ENCODE data around the gene STOX2. TPM values are rescaled to one million over a fixed set of nuclear protein-coding genes. Genes with fewer than 3 reads are reported as not detected.

STOX2 gene
- total and polyA plus RNA-seq, 2 of the 8 experiments (the other 6 are each of a cell fraction or from before 2014, with no cell fraction given), result 5.5 to 20.0 TPM

GRCh38 chr4:184024637-184025036, 119.5 kb downstream of the STOX2 start:
- Histone ChIP-seq H3K9me3 (ENCODE audit: insufficient read depth in 2 of 2, low read depth in 1 of 2, low read length in 1 of 2) (no peaks in the 10 kb centered on the region), H2BK15ac (ENCODE audit: low read length) (no peak overlapping the region)

More at GRCh38 chr4:184024637-184025036, 119.5 kb downstream of the STOX2 start:
- H3K79me1 ChIP-seq (ENCODE audit: low read depth, low read length), result no peaks in the 10 kb centered on the region
- peaks cover 0 to 1% (median 0%) of the 10 kb centered on the region in 4 experiments; a peak in 1 of 7 replicates for H3K27me3 ChIP-seq (replicated peaks in 1 of 4; ENCODE audit: control insufficient read depth in 3 of 4, extremely low read depth in 1 of 4, insufficient read depth in 3 of 4, low read length in 3 of 4)
- no peak overlapping the region for H2BK5ac ChIP-seq (ENCODE audit: low read depth, low read length)
- no peak overlapping the region for H3K4me2 ChIP-seq (ENCODE audit: insufficient read depth in 1 of 2, low read depth in 2 of 2, low read length in 2 of 2)
- H3K36me3 ChIP-seq (ENCODE audit: control insufficient read depth in 2 of 4, insufficient read depth in 4 of 4, low read length in 3 of 4), result no peaks in the 10 kb centered on the region
- H3K9ac ChIP-seq (replicated peaks in 1 of 4; ENCODE audit: extremely low read depth in 1 of 4, low read depth in 3 of 4, low read length in 3 of 4), result no peak overlapping the region
- no peak overlapping the region for H2BK12ac ChIP-seq (ENCODE audit: low read depth, low read length)
- no peak for FAIRE-seq
- no peak overlapping the region for H3K4me3 ChIP-seq (ENCODE audit: extremely low read depth in 1 of 4, insufficient read depth in 2 of 4, low read depth in 3 of 4, low read length in 4 of 4)
- H3K4me1 ChIP-seq (replicated peaks in 1 of 4; ENCODE audit: control insufficient read depth in 3 of 4, insufficient read depth in 4 of 4, low read length in 3 of 4), result peaks cover 0 to 5% (median 0%) of the 10 kb centered on the region in 4 experiments; a peak in 1 of 7 replicates
- no peak for DNase-seq (ENCODE audit: low read depth in 1 of 2, low spot score in 2 of 2)
- H3K4ac ChIP-seq (replicated peaks; ENCODE audit: insufficient read length, low read depth, low read length), result no peak overlapping the region
- H3K79me2 ChIP-seq (ENCODE audit: control insufficient read depth in 1 of 2, insufficient read depth in 2 of 2, low read length in 2 of 2), result no peaks in the 10 kb centered on the region
- no peak overlapping the region for H4K5ac ChIP-seq (ENCODE audit: insufficient read length, low read depth, low read length)
- TF ChIP-seq SIN3A (conservative IDR thresholded peaks at IDR 0.05 in 1 of 2, IDR thresholded peaks at IDR 0.05 in 1 of 2; ENCODE audit: low read depth in 1 of 2, low read length in 2 of 2) (no peak), NRF1 (IDR thresholded peaks at IDR 0.05; ENCODE audit: low read depth, low read length) (no peak), BACH1 (IDR thresholded peaks at IDR 0.05; ENCODE audit: low read length) (no peak)
- H4K8ac ChIP-seq (ENCODE audit: extremely low read depth, insufficient read depth, low read length), result no peak overlapping the region
- no peak overlapping the region for H4K91ac ChIP-seq (replicated peaks; ENCODE audit: insufficient read length, low read length)
- no peak overlapping the region for H2AFZ ChIP-seq (ENCODE audit: low read length)
- H2BK20ac ChIP-seq (ENCODE audit: low read length), result no peak overlapping the region
- H3K18ac ChIP-seq (ENCODE audit: extremely low read depth, low read length), result no peak overlapping the region
- no peaks in the 10 kb centered on the region for H3K23me2 ChIP-seq (ENCODE audit: low read depth, low read length)
- H3K56ac ChIP-seq (replicated peaks; ENCODE audit: insufficient read length, low read depth, low read length), result no peak overlapping the region
- ChIA-PET CTCF (ENCODE audit: partially characterized antibody) (interaction anchor here (0.9 kb wide), 1 partner anchor 147 kb away, joined by 3 read pairs; no protein-coding TSS in a partner anchor), POLR2A (ENCODE audit: partially characterized antibody) (no interaction called here)
- no peak overlapping the region for H2BK120ac ChIP-seq (replicated peaks; ENCODE audit: low read depth, low read length)
- H4K20me1 ChIP-seq (replicated peaks in 1 of 2; ENCODE audit: control insufficient read depth in 1 of 2, insufficient read depth in 2 of 2, low read length in 2 of 2), result no peaks in the 10 kb centered on the region
- no peak overlapping the region for H2AK5ac ChIP-seq (ENCODE audit: low read depth, low read length)
- no peak overlapping the region for H3K14ac ChIP-seq (ENCODE audit: insufficient read length)
- WGBS, 2 experiments (ENCODE audit: extremely low coverage in 1 of 2, insufficient coverage in 1 of 2, insufficient read length in 1 of 2, insufficient replicate concordance in 2 of 2, low coverage in 1 of 2, low lambda C conversion rate in 2 of 2, missing lambda C conversion rate in 1 of 2), result 90% methylated on average over 4 of the region's 4 CpGs; no CpG with 5 or more reads in 1 of the 2 experiments
- no peak overlapping the region for H3K27ac ChIP-seq (ENCODE audit: low read depth, low read length)
- no peak overlapping the region for H3K23ac ChIP-seq (ENCODE audit: insufficient read length)
